Hepatocyte (in vitro differentiated cells): ENCODE measurements around the gene ATAD1.

Experiments used
- CTCF ChIP-seq: fragments of 200-600 bp; sonication (generic); IDR thresholded peaks from 2 replicates; pipeline ENCODE4 v1.5.1; 2016; ENCODE audit warnings: antibody characterized with exemption, mild to moderate bottlenecking; ENCODE audit not compliant: poor library complexity
- EZH2 ChIP-seq: fragments of 200-600 bp; sonication (generic); IDR thresholded peaks from 2 replicates; pipeline ENCODE4 v1.6.1; 2016; ENCODE audit warnings: antibody characterized with exemption, mild to moderate bottlenecking, borderline replicate concordance

GRCh38 chr10:87803831-87804230, 14.2 kb downstream of the ATAD1 start:
- TF ChIP-seq CTCF: no peak
- TF ChIP-seq EZH2: no peak
